B cell (primary cell): ENCODE data around the gene COL9A3. TPM values are rescaled to one million over a fixed set of nuclear protein-coding genes. Genes with fewer than 3 reads are reported as not detected.

Source experiments
- ATAC-seq: fragments of 200-7000 bp; cut with Tn5 transposase; one replicate; pipeline ENCODE4 v1.10.0; 2021; ENCODE audit warnings: low read depth, mild to moderate bottlenecking, moderate number of reproducible peaks, moderate library complexity
- CTCF ChIA-PET: fragments of 350-600 bp; sonication (Branson Sonifier 250); formaldehyde crosslinking; loops from one replicate; lab custom pipeline; 2021; ENCODE audit warnings: antibody characterized with exemption, inconsistent platforms; lab: Charles Lee
- POLR2A ChIA-PET: fragments of 350-600 bp; sonication (Branson Sonifier 250); formaldehyde crosslinking; loops from one replicate; lab custom pipeline; 2021; ENCODE audit warnings: antibody characterized with exemption; lab: Charles Lee
- DNase-seq: peaks from one replicate; pipeline ENCODE4 v3.0.0; 2013
- H2AFZ ChIP-seq: 2 replicates; pipeline ENCODE4 v1.6.1; 2012; ENCODE audit warnings: mild to moderate bottlenecking, low read depth, low read length; ENCODE audit not compliant: insufficient read depth, poor library complexity, severe bottlenecking
- H3K27ac ChIP-seq, 2 donors: 1 replicate in 1 of 2; 2 replicates in 1 of 2; pipeline ENCODE4 v1.5.1; 2012 to 2013; ENCODE audit warnings: low read length in 2 of 2, mild to moderate bottlenecking in 2 of 2, moderate library complexity in 1 of 2
- H3K27me3 ChIP-seq, 4 experiments: fragments of 200-600 bp in 1 of 4; sonication (generic) in 1 of 4; replicated peaks in 1 of 4; 1 replicate in 2 of 4; 2 replicates in 2 of 4; pipeline versions ENCODE4 v1.6.1 to v1.7.0; 2013 to 2016; ENCODE audit warnings: low read length in 3 of 4, mild to moderate bottlenecking in 2 of 4, mixed read lengths in 1 of 4, moderate library complexity in 1 of 4; ENCODE audit not compliant: insufficient read depth in 4 of 4, control insufficient read depth in 3 of 4; ENCODE audit errors: control extremely low read depth in 1 of 4
- H3K36me3 ChIP-seq, 2 experiments: replicated peaks in 1 of 2; 1 replicate in 1 of 2; 2 replicates in 1 of 2; pipeline versions ENCODE4 v1.6.1 to v1.7.1; 2013; ENCODE audit warnings: low read length in 1 of 2; ENCODE audit not compliant: insufficient read depth in 2 of 2, control insufficient read depth in 1 of 2; ENCODE audit errors: control extremely low read depth in 1 of 2, extremely low read depth in 1 of 2
- H3K4me1 ChIP-seq, 2 donors: fragments of 200-600 bp in 1 of 2; sonication (generic) in 1 of 2; 1 replicate in 1 of 2; 2 replicates in 1 of 2; pipeline versions ENCODE4 v1.5.1 to v1.6.1; 2013 to 2017; ENCODE audit warnings: low read length in 2 of 2; ENCODE audit not compliant: control insufficient read depth in 2 of 2, insufficient read depth in 2 of 2
- H3K4me2 ChIP-seq: replicated peaks from 2 replicates; pipeline ENCODE3; 2012; ENCODE audit warnings: mild to moderate bottlenecking, low read depth, low read length; ENCODE audit not compliant: poor library complexity, severe bottlenecking
- H3K4me3 ChIP-seq, 5 experiments: fragments of 200-600 bp in 1 of 5; sonication (generic) in 1 of 5; 1 replicate in 3 of 5; 2 replicates in 2 of 5; pipeline versions ENCODE4 v1.5.1 to v1.7.0; 2011 to 2016; ENCODE audit warnings: low read length in 4 of 5, mild to moderate bottlenecking in 4 of 5, low read depth in 2 of 5, control low read depth in 1 of 5, moderate library complexity in 1 of 5; ENCODE audit not compliant: insufficient read depth in 1 of 5; ENCODE audit errors: control extremely low read depth in 1 of 5, extremely low read depth in 1 of 5
- H3K79me2 ChIP-seq: fragments of 200-600 bp; sonication (generic); one replicate; pipeline ENCODE4 v1.6.0; 2016; ENCODE audit warnings: low read length; ENCODE audit not compliant: control insufficient read depth, insufficient read depth
- H3K9ac ChIP-seq: fragments of 200-600 bp; sonication (generic); 2 replicates; pipeline ENCODE4 v1.6.1; 2017; ENCODE audit warnings: mild to moderate bottlenecking, low read length, moderate library complexity
- H3K9me3 ChIP-seq, 3 donors: one replicate each; pipeline versions ENCODE4 v1.6.1 to v1.7.1; 2013; ENCODE audit warnings: low read length in 2 of 3; ENCODE audit not compliant: control insufficient read depth in 2 of 3, insufficient read depth in 1 of 3; ENCODE audit errors: control extremely low read depth in 1 of 3
- H4K20me1 ChIP-seq: 2 replicates; pipeline ENCODE4 v1.6.0; 2012; ENCODE audit warnings: mild to moderate bottlenecking, low read length; ENCODE audit not compliant: insufficient read depth, control insufficient read depth, poor library complexity, severe bottlenecking
- H3K27ac Mint-ChIP-seq: one replicate; pipeline ENCODE4 v1.8.0; 2021; ENCODE audit warnings: mixed read lengths
- H3K27me3 Mint-ChIP-seq: one replicate; pipeline ENCODE4 v1.8.0; 2021; ENCODE audit warnings: mixed read lengths
- H3K4me1 Mint-ChIP-seq: one replicate; pipeline ENCODE4 v1.8.0; 2021; ENCODE audit warnings: mixed read lengths
- H3K4me3 Mint-ChIP-seq: one replicate; pipeline ENCODE4 v1.8.0; 2021; ENCODE audit warnings: mixed read lengths
- H3K9me3 Mint-ChIP-seq: one replicate; pipeline ENCODE4 v1.8.0; 2022; ENCODE audit warnings: mixed read lengths; ENCODE audit not compliant: insufficient read depth
- EZH2 ChIP-seq: IDR thresholded peaks from 2 replicates; pipeline ENCODE4 v1.6.1; 2012; ENCODE audit warnings: borderline replicate concordance, low read depth, mild to moderate bottlenecking, moderate library complexity, low read length; ENCODE audit not compliant: insufficient read depth, poor library complexity, severe bottlenecking
- WGBS: methylation state at CpG from one replicate; pipeline ENCODE4 v1.1.5; 2013; ENCODE audit warnings: missing lambda C conversion rate; ENCODE audit not compliant: insufficient coverage; 5-methylcytosine and 5-hydroxymethylcytosine counted together
- intact Hi-C: fragments of 100-400 bp; cut with micrococcal nuclease; formaldehyde crosslinking; loops from one replicate; pipeline ENCODE4 v1.10.0; 2022
- polyA plus RNA-seq: library from polyadenylated mRNA; depleted of rRNA; stranded (reverse); fragments of >200 nt; gene quantifications from 2 replicates; pipeline ENCODE4 v1.2.3, GENCODE V29; 2012
- total RNA-seq, 2 donors: library from RNA; stranded (reverse); fragments of 120-200 nt in 1 of 2; gene quantifications; 1 replicate in 1 of 2; 2 replicates in 1 of 2; pipeline versions ENCODE4 v1.2.3 to v1.2.4, GENCODE V29; 2013 to 2022
- TF ChIP-seq, protein P1 (sequence below): fragments of 200-600 bp; IDR thresholded peaks from one replicate; pipeline ENCODE4 v1.8.0; 2022; ENCODE audit warnings: antibody characterized with exemption, mild to moderate bottlenecking

COL9A3 gene
- total and polyA plus RNA-seq, 2 donors (not counting 1 experiment from before 2014, with no cell fraction given) = 10.7 to 96.3 TPM

DNA sequence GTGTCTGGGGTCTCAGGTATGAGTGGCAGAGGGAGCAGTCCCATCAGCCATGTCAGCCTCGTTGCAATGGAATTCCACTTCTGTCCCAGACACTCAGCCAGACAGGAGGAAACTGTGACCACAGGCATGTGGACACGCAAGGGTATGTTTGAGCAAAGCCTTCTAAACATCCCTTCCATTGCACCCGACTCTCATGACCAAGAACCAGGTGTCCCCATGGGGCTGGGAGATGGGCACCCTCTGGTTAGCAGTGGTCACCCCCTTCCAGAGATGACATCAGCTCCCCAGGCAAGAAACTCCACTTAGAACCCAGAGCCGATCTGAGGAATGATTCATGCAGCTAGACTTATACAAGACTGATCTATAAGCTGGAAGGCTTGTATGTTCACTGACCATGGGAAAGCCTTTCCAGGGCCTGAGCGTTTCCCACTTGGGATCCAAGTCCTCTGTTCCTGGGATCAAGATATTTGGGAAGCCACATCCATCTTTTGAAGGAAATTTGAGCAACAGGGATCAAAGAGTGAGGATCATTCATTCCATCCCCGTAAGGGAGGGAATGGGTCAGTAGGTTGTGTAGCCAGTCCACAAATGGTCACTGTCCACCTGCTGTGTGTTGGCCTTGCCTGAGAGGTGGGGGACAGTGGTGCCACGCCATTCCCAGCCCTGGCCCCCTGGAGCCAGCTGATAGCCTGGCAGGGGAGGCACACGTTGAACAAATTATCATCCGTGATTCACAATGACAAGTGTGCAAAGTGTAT is 24.5 kb upstream of the COL9A3 start:
- H3K4me1 Mint-ChIP-seq = peaks cover 27% of the 10 kb centered on the region
- Histone ChIP-seq H3K4me3 (no peak overlapping the region), H3K79me2 (peaks cover 5% of the 10 kb centered on the region), H3K36me3 (no peaks in the 10 kb centered on the region), H3K9me3 (no peaks in the 10 kb centered on the region), H3K27ac (peak overlapping the region in 1 of 2 donors; percentile 29), H3K9ac (no peak overlapping the region), H3K4me2 (no peak overlapping the region), H3K4me1 (peaks cover 13 to 41% of the 10 kb centered on the region in 2 donors), H2AFZ (no peak overlapping the region), H4K20me1 (peaks cover 6% of the 10 kb centered on the region), H3K27me3 (no peaks in the 10 kb centered on the region)
- H3K27me3 Mint-ChIP-seq = no peaks in the 10 kb centered on the region
- no peak for ATAC-seq
- ChIA-PET POLR2A (no interaction called here), CTCF (interaction anchor here (0.8 to 2.7 kb wide), 20 partner anchors 12 to 383 kb away, joined by 3 to 22 read pairs (median 8); partner anchors contain the start of genes OGFR and SLCO4A1)
- no peak overlapping the region for H3K4me3 Mint-ChIP-seq
- no peak for TF ChIP-seq EZH2
- TF ChIP-seq, protein P1, sequence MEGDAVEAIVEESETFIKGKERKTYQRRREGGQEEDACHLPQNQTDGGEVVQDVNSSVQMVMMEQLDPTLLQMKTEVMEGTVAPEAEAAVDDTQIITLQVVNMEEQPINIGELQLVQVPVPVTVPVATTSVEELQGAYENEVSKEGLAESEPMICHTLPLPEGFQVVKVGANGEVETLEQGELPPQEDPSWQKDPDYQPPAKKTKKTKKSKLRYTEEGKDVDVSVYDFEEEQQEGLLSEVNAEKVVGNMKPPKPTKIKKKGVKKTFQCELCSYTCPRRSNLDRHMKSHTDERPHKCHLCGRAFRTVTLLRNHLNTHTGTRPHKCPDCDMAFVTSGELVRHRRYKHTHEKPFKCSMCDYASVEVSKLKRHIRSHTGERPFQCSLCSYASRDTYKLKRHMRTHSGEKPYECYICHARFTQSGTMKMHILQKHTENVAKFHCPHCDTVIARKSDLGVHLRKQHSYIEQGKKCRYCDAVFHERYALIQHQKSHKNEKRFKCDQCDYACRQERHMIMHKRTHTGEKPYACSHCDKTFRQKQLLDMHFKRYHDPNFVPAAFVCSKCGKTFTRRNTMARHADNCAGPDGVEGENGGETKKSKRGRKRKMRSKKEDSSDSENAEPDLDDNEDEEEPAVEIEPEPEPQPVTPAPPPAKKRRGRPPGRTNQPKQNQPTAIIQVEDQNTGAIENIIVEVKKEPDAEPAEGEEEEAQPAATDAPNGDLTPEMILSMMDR = no peak
- no peaks in the 10 kb centered on the region for H3K9me3 Mint-ChIP-seq
- intact Hi-C loops = loop anchor here (2.0 to 10.0 kb wide), 5 partner anchors 70 to 555 kb away; partner anchors contain the start of genes CABLES2, OSBPL2, RPS21 and SLC17A9
- WGBS = 70% methylated on average over 8 of the region's 9 CpGs
- H3K27ac Mint-ChIP-seq = peak overlapping the region; percentile 64
- no peak for DNase-seq
